ENCODE data around the gene RFX5.

Gene RFX5

GRCh38 chr1:151370211-151370911 is 23.3 kb upstream of the RFX5 start:
- H3K36me3 ChIP-seq: no peaks in the 10 kb centered on the region
- DNase-seq: no peak
- H3K27me3 ChIP-seq (ENCODE audit: insufficient read depth, low read depth, severe bottlenecking): no peaks in the 10 kb centered on the region
- no peak overlapping the region for H3K27ac ChIP-seq
- TF ChIP-seq CTCF (IDR thresholded peaks at IDR 0.05; ENCODE audit: low read depth, low read length): no peak
- no peaks in the 10 kb centered on the region for H3K9me3 ChIP-seq (ENCODE audit: severe bottlenecking)
- no peak overlapping the region for H3K4me3 ChIP-seq (ENCODE audit: low read depth, low read length)

GRCh38 chr1:151369621-151370048 is 22.6 kb upstream of the RFX5 start:
- Histone ChIP-seq H3K36me3 (no peaks in the 10 kb centered on the region), H3K27ac (no peak overlapping the region), H3K27me3 (ENCODE audit: insufficient read depth, low read depth, severe bottlenecking) (no peaks in the 10 kb centered on the region), H3K9me3 (ENCODE audit: severe bottlenecking) (no peaks in the 10 kb centered on the region), H3K4me3 (ENCODE audit: low read depth, low read length) (no peak overlapping the region)
- DNase-seq: no peak
- 0 out of 2 replicates have a peak, but pooled peaks have one; percentile 4 for TF ChIP-seq CTCF (IDR thresholded peaks at IDR 0.05; ENCODE audit: low read depth, low read length)

GRCh38 chr1:151369302-151369610 is 22.2 kb upstream of the RFX5 start:
- Histone ChIP-seq H3K36me3 (no peaks in the 10 kb centered on the region), H3K27ac (no peak overlapping the region), H3K27me3 (ENCODE audit: insufficient read depth, low read depth, severe bottlenecking) (no peaks in the 10 kb centered on the region), H3K9me3 (ENCODE audit: severe bottlenecking) (peaks cover 2% of the 10 kb centered on the region), H3K4me3 (ENCODE audit: low read depth, low read length) (no peak overlapping the region)
- no peak for DNase-seq
- TF ChIP-seq CTCF (IDR thresholded peaks at IDR 0.05; ENCODE audit: low read depth, low read length): no peak

GRCh38 chr1:151368393-151369301 is 21.6 kb upstream of the RFX5 start:
- H3K36me3 ChIP-seq: no peaks in the 10 kb centered on the region
- no peaks in the 10 kb centered on the region for H3K27me3 ChIP-seq (ENCODE audit: insufficient read depth, low read depth, severe bottlenecking)
- DNase-seq: no peak
- H3K4me3 ChIP-seq (ENCODE audit: low read depth, low read length): no peak overlapping the region
- H3K27ac ChIP-seq: no peak overlapping the region
- no peak for TF ChIP-seq CTCF (IDR thresholded peaks at IDR 0.05; ENCODE audit: low read depth, low read length)
- H3K9me3 ChIP-seq (ENCODE audit: severe bottlenecking): peaks cover 8% of the 10 kb centered on the region

- no peak for TF ChIP-seq CTCF (IDR thresholded peaks at IDR 0.05; ENCODE audit: low read depth, low read length)
- peaks cover 16% of the 10 kb centered on the region for H3K9me3 ChIP-seq (ENCODE audit: severe bottlenecking)
- no peak for DNase-seq
- H3K4me3 ChIP-seq (ENCODE audit: low read depth, low read length): no peak overlapping the region
- H3K27me3 ChIP-seq (ENCODE audit: insufficient read depth, low read depth, severe bottlenecking): no peaks in the 10 kb centered on the region
- H3K27ac ChIP-seq: no peak overlapping the region
- H3K36me3 ChIP-seq: no peaks in the 10 kb centered on the region
Observed at GRCh38 chr1:151367658-151368392, 20.8 kb upstream of the RFX5 start.

All from WERI-Rb-1 (cell line).